Skin of body (tissue), 2 donors: ENCODE results near the gene C5orf46. TPM values are rescaled to one million over a fixed set of nuclear protein-coding genes. Genes with fewer than 3 reads are reported as not detected.

Source experiments
- DNase-seq: peaks from one replicate; lab custom pipeline; 2025; lab: John Stamatoyannopoulos, UW
- total RNA-seq: library from RNA; depleted of rRNA; stranded (reverse); fragments of >200 nt; gene quantifications from one replicate; pipeline ENCODE4 v1.2.3, GENCODE V29; 2014

C5orf46 gene
- total RNA-seq, 1 donor from 2014 or later = 5.0 TPM

DNA sequence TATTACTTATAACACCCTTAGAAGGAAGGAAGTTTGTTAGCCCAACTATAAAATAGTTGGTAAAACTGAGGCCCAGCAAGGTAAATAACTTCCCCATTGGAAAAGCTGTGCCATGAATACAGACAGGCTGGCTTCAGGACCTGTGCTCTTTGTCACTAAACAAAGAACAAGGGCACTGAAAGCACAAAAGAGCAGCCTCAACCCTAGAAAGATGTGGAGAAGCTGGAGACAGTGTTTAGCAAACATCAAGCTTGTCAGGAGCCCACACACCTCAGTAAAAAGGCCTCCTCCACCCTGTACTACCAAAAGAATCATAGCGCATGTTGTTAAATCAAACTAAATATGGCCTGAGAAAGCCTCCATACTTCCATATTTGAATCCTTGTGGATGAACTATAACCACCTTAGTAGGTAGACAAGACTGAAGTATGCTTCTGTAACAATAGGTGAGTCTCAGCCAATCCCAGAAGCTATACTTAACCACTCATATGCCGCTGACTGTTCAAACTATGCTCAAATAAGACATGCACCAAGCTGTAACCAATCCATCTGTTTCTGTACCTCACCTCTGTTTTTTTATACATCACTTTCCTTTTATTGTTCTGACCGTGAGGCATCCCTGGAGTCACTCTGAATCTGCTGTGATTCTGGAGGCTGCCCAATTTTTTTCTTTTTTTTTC, 46.2 kb downstream of the C5orf46 start:
- no peak for DNase-seq

DNA sequence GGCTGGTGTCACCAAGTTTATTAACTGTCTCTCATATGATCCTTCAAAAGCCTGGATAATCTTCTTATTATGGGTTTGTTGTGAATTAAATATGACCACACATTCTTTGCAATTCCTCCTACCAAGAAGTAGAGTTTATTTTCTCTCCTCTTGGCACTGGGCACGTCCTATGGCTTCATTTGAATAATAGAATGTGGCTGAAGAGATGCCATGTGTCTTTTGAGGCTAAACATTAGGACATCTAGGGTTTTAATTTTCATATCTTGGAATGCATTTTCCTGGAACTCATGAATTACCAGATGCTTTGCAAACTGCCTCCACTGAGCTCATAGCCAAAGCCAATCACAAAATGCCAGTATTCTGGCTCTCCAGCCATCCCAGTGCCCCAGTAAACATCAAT, 47.8 kb downstream of the C5orf46 start:
- DNase-seq = no peak

DNA sequence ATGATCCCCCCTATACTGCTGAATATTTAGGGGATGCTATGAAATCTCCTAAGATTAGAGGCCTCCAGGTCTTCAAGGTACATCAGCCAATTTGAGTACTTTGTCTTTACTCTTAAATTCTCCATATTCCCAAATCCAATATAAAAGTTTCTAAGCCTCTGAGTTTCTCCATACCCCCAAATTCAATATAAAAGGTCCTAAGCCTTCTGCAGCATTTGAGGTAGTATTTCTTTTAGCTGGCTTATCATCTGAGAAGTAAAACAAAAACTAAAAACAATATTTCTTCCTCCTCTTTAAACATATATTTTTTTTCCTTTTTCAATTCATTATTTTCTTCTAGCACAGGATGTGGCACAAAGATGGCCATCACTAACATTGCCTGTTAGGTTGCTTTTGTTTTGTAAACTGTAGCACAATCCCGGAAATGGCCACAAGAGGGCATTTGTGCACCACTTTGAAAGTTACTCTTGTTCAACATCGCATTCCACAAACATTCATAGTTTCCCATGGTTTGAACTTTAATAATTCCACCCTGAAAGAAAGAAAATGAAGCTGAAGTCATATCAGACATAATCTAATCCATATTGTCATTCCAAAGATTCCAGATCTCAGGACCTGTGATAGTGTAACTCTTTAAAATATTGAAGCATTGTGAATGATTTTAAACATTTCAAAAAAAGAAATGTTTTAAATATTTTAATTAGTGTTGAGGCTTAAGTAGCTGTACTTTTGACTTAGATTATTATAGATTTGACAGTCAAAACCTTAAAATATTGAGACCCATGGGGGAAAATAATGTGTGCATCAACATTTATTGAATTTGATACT, 48.8 kb downstream of the C5orf46 start:
- DNase-seq = peak; percentile 39

DNA sequence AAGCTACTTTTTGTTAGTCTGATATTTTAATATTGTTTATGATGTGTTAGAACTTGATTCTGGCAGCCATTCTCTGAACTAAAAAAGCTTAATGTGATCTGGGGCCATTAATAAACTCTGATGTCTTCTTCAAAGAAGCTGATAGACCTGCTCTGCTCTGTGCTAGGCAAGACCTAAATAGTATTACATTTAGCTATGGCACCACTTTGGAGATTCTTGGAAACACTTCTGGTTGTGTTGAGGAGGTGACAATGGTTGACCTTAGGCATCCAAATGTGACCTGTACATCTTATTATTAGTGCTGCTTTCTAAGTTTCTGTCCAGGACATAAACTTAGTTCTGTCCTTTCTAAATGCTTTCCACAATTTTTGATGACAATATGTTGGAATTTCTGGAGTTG, 49.5 kb downstream of the C5orf46 start:
- no peak for DNase-seq

DNA sequence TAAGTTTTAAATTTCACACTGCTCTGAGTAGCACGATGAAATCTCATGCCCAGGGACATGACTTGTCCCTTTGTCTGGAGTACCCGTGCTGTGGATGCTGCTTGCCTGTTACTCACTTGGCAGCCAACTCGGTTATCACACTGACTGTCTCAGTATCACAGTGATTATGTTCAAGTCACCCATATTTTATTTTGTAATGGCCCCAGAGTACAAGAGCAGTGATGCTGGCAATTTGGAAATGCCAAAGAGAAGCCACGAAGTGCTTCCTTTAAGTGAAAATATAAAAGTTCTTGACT, 50.6 kb downstream of the C5orf46 start:
- no peak for DNase-seq

DNA sequence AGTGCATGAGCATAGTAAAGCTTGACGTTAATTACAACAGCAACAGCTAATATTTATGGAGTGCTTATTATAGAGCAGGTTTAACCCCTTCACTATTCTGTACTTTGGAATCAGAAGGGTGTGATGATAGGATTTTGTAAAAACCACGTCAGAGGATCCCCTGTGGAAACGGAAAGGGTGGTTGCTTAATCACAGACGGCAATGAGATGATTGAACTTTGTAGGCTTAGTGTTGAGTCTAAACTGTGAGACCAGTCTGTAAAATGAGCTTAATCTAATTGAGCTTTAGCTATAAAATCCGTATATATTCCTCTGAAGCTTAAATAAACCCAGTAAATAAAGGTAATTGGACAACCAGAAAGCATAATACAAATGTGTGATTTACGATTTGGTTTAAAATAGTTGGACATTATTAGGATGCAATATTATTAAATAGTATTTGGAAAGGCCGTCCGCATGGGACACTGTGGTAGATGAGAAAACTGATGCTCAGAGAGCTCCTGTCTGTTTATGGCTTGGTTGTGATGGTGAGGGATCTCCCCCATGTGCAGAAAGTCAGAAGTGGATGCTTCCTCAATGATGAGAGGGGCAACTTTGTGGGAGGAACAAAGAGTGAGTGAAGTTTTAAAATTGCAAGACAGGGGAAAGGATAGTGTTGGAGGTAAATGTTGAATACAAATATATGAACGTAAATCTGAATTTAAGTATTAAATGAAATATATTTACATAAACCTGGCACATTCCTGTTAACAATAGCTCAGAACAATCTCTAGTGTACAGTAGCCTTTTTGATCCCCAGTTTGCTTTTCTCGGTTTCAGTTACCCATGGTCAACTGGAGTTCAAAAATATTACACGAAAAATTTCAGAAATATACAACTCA, 51.2 kb downstream of the C5orf46 start:
- no peak for DNase-seq

DNA sequence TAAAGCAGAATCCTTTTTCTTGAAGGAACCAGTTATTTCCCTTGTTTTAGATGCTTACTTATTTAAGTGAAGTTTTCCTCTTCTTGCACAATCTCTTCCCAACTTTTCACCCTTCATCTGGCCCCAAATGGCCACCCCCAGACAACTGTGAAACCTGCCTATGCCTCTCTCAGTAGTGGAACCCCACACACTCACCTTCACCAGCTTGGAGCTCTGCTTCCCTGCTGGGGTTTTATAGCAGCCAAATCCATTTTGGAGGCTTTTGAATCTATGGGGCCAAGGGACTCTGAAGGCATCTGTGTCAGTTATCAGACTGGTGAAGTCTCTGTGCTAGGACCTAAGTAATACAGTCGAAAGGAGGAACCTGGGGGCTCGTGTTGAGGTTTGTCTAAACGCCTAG, 52.0 kb downstream of the C5orf46 start:
- no peak for DNase-seq

DNA sequence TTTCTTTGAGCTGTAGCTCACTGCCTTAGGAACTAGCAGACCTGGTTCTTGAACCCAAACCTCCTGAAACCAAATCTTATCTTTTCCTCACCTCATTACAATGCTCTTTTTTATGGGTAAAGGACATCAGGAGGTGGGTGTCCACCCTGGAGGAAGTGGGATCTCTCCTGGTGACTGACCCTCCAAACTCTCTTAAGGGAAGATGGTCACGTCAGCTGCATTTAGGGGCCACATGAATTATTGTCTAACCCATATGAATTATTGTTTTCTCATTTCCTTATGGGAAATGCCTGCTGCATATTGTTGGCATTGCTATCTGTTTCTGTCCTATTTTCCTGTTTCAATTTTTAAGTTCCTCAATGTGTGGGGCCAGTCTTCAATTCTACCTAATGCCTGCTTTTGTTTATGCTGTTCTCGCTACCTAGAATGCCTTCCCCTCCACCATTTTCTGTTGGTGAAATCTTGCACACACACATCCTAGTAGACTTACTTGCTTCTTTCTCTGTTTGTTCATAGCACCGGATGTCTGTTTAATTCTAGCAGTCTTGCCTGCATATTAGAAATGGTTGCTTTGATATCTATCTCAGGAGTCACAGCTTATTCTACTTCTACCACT, 52.9 kb downstream of the C5orf46 start:
- DNase-seq = no peak

DNA sequence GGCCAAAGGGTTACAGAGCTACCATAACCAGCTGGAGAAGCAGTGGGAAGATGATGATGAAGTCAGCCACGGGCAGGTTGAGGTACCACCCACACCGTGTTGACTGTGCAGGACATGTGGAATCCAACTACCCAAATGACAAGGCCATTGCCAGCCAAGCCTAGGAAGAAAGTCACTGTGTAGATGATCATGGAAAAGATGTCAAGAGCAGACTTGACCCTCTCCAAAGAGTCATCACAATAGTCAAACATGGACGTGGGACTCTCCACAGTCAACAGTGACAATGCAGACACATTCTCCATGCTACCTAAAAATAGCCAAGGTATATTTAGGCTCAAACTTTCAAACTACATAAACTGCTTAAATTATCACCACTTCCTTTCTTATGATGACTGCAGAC, 54.0 kb downstream of the C5orf46 start:
- DNase-seq = no peak

DNA sequence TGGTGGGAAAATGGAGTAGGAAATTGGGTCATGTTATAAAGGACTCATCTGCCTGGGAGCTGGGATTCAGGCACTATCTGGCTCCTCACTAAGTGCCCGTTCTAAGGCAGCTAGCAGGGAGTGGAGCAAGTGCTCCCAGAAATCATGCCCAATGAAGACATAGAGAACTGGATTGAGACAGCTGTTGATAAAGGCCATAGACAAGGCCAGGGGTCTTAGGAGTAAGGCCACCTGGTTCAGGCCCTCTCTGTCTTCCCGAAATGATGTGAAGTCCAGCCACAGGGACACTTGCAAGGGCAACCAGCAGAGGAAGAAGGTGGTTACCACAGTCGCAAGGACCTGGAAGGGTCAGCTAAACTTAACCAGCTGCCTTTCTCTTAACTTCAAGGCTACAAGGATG, 54.8 kb downstream of the C5orf46 start:
- no peak for DNase-seq

DNA sequence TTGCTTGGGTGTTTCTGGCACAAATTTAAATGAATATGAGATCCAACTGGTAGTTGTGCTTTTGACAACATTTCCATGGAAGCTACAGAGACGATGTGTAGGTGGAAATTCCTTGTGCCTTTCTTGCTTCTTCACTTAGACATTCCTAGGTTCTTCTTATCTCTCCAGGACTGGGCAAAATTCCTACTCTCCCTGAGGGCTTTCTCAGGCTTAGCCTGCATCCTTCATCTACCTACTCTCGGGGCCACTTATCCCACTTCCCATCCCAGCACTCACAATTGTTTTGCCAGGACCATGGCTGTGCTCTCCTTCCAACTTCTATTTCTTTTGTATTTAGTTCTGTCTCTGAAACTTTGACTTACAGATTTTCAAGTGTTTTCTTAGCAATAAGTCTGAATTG, 57.1 kb downstream of the C5orf46 start:
- DNase-seq = no peak

DNA sequence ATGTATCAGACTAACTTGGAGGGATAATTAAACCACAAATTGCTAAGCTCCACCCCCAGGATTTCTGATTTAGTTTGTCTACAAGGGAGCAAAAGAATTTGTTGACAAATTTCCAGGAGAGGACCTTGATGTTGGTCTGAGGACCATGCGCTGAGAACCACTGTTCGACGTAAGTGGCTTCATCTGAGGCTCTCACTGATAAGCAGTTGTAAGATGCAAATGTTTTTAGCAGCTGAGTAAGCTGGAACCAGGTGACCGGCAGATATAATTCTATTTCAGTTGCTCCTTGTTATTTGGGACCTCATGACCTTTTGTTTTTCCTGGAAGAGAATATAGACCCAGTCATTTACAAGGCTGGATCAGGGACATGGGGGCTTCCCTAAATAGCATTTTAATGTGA, 60.7 kb downstream of the C5orf46 start:
- DNase-seq = no peak

DNA sequence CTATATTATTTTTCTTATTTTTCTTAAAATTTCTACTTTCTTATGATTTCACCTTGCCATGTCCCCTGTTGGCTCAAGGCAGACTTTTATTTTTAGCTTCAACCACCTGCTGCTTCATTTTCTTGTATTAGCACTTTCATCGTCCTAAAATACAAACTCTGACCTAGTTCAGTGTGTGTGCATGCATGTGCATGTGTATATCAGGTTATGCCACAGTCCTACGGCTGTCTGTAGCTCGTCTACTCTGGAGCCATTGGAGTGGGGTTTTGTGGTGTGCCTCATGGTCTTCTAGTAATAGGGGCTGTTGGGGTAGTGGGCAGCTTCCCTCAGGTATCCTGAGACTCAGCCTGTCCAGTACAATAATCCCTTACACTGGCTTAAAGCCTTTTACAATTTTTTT, 61.5 kb downstream of the C5orf46 start:
- DNase-seq = no peak

DNA sequence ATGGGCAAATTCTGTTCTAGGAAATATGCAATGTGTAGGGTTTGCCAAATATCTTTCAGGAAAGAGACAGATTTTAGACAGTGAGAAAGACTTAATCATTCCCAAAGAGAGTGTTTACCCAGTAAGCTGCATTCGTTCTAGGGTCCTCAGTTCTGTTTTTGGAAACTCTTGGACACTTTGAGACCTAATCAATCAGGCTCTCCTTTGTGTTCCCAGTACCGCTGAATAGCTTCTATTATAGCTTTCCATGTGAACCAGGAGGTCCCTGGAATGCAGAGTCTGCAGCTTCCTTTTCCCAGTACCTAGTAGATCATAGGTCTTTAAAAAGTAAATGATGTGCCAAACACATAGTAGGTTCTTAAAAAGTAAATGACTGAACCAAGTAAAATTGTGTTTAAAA, 63.5 kb downstream of the C5orf46 start:
- no peak for DNase-seq

Other genes with a start within 250 kb of the C5orf46 start
- gene JAKMIP2, start 123.8 kb downstream of the C5orf46 start, total RNA-seq = 0.49 TPM
- gene SPINK1, start 74.9 kb downstream of the C5orf46 start, total RNA-seq = not detected
- gene SCGB3A2, start 27.8 kb downstream of the C5orf46 start, total RNA-seq = not detected
- 122 TPM for gene SPINK5, start 157.4 kb upstream of the C5orf46 start, total RNA-seq